ENCODE results near the gene IGSF21.

IGSF21 gene

DNA sequence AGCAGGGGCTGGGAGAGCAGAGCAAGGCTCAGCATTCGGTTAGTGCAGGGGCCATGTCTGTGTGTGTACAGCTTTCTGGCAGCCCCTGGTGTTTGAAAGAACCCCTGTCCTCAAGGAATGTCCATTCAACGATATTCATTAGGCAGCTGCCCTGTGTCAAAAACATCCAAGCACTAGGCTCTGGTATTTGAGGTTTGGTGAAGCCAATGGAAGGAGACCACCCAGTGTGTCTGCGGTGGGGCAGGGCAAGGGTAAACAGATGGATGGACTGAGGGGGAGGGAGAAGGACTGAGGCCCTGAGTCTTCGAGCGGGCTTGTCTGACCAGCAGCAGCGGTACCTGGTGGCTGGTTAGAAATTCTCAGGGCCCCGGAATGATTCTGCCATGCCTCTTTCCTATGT, 217.5 kb downstream of the IGSF21 start:
- H3K27ac ChIP-seq = no peak overlapping the region
- DNase-seq (ENCODE audit: low spot score) = no peak
- TF ChIP-seq CTCF (conservative IDR thresholded peaks at IDR 0.05; ENCODE audit: low read depth) = no peak
- ChIA-PET POLR2A (ENCODE audit: low non-redundant PET) (no interaction called here), CTCF (interaction anchor here (0.6 to 1.0 kb wide), 2 partner anchors 9 to 14 kb away, joined by 3 read pairs; no protein-coding TSS in a partner anchor)

- POLR2A ChIA-PET (ENCODE audit: low non-redundant PET) = no interaction called here
- CTCF ChIA-PET = interaction anchor here (0.7 kb wide), 1 partner anchor 518 kb away, joined by 3 read pairs; no protein-coding TSS in a partner anchor
- no peak for TF ChIP-seq CTCF (conservative IDR thresholded peaks at IDR 0.05; ENCODE audit: low read depth)
- no peak for DNase-seq (ENCODE audit: low spot score)
- H3K27ac ChIP-seq = no peak overlapping the region
Measured at GRCh38 chr1:18326211-18326897, 218.8 kb downstream of the IGSF21 start.

DNA sequence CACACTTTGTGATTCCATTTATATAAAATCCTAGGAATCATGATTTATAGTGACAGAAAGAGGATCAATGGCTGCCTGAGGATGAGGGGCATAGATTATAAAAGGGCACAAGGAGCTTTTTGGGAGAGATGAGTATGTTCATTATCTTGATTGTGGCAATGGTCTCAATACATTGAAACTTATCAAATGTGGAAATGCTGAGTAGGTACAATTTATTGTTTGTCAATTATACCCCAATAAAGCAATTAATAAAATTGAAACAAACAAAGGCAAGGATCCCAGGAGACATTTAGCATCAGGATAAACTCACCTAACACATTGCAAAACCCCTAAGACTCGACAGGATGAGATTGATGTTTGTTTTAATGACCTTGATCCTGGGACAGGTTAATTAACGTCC, 220.1 kb downstream of the IGSF21 start:
- CTCF ChIA-PET = interaction anchor here (0.7 kb wide), 1 partner anchor 674 kb away, joined by 4 read pairs; no protein-coding TSS in a partner anchor
- no peak for TF ChIP-seq CTCF (conservative IDR thresholded peaks at IDR 0.05; ENCODE audit: low read depth)
- no peak overlapping the region for H3K27ac ChIP-seq
- no peak for DNase-seq (ENCODE audit: low spot score)
- POLR2A ChIA-PET (ENCODE audit: low non-redundant PET) = no interaction called here

GRCh38 chr1:18328803-18329202, 221.2 kb downstream of the IGSF21 start:
- no peak overlapping the region for H3K27ac ChIP-seq
- no peak for TF ChIP-seq CTCF (conservative IDR thresholded peaks at IDR 0.05; ENCODE audit: low read depth)
- ChIA-PET POLR2A (ENCODE audit: low non-redundant PET) (no interaction called here), CTCF (no interaction called here)
- no peak for DNase-seq (ENCODE audit: low spot score)

DNA sequence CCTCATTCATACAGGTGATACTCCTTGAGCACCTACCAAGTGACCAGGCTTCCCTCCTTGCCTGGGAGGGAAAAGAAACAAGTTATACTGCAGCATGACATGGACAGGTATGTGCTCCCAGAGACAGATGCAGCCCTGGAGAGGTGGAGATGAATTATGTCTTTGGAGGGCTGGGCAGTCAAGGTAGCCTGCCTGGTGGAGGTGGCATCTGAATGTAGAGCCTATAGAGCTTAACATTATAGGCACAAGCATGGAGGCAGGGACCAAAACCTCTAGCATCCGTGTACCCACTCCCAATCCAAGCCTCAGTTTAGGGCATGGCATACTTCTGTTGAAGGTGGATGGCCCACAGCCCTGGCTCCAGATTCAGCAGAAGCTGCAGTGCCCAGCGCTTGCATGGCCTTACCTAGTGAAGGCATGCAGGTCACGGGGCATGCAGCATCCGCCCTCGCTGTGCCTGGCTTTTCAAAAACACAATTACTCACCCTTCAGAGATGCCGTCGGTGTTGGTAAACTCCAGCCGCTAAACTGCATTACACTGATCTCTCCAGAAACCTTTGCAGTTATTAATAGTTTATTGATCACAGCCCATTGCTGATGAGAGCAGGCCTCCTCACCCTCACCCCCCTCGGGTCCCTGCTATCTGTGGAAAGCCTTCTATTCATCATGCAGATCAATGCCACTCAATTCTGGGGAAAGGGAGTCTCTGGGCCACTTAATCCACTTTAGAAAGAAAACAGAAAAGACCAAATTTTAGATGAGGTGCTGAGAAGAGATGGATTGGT, 222.1 kb downstream of the IGSF21 start:
- TF ChIP-seq CTCF (conservative IDR thresholded peaks at IDR 0.05; ENCODE audit: low read depth) = no peak
- CTCF ChIA-PET = no interaction called here
- no peak overlapping the region for H3K27ac ChIP-seq
- no peak for DNase-seq (ENCODE audit: low spot score)
- POLR2A ChIA-PET (ENCODE audit: low non-redundant PET) = no interaction called here

GRCh38 chr1:18332576-18332975, 225.0 kb downstream of the IGSF21 start:
- POLR2A ChIA-PET (ENCODE audit: low non-redundant PET) = no interaction called here
- CTCF ChIA-PET = no interaction called here
- TF ChIP-seq CTCF (conservative IDR thresholded peaks at IDR 0.05; ENCODE audit: low read depth) = no peak
- no peak for DNase-seq (ENCODE audit: low spot score)
- H3K27ac ChIP-seq = no peak overlapping the region
